ENCODE results near the gene GP1BB.
"Not testable (repeated sequence)": the region's sequence is repeated elsewhere in the genome, so short reads cannot be mapped to it uniquely, and the experiment has no call there.

The GP1BB gene

GRCh38 chr22:19693981-19694670 is 29.2 kb upstream of the GP1BB start:
- DNase-seq (ENCODE audit: low spot score) = no peak

- no peak for DNase-seq (ENCODE audit: low spot score)
Observed at GRCh38 chr22:19694696-19695095, 28.6 kb upstream of the GP1BB start.

GRCh38 chr22:19696504-19697276 is 26.6 kb upstream of the GP1BB start:
- DNase-seq (ENCODE audit: low spot score) = no peak

GRCh38 chr22:19697871-19698270 is 25.5 kb upstream of the GP1BB start:
- DNase-seq (ENCODE audit: low spot score) = not testable (repeated sequence)

GRCh38 chr22:19700790-19701419 is 22.4 kb upstream of the GP1BB start:
- no peak for DNase-seq (ENCODE audit: low spot score)

- DNase-seq (ENCODE audit: low spot score) = no peak
Observed at GRCh38 chr22:19701420-19702145, 21.8 kb upstream of the GP1BB start.

- DNase-seq (ENCODE audit: low spot score) = no peak
Observed at GRCh38 chr22:19703869-19704268, 19.5 kb upstream of the GP1BB start.

- no peak for DNase-seq (ENCODE audit: low spot score)
Observed at GRCh38 chr22:19704355-19705015, 18.9 kb upstream of the GP1BB start.

- DNase-seq (ENCODE audit: low spot score) = no peak
Observed at GRCh38 chr22:19705181-19705934, 18.0 kb upstream of the GP1BB start.

- no peak for DNase-seq (ENCODE audit: low spot score)
Observed at GRCh38 chr22:19706661-19707151, 16.6 kb upstream of the GP1BB start.

GRCh38 chr22:19707347-19708290 is 15.7 kb upstream of the GP1BB start:
- DNase-seq (ENCODE audit: low spot score) = no peak

GRCh38 chr22:19708321-19709011 is 14.9 kb upstream of the GP1BB start:
- no peak for DNase-seq (ENCODE audit: low spot score)

GRCh38 chr22:19709063-19709769 is 14.1 kb upstream of the GP1BB start:
- DNase-seq (ENCODE audit: low spot score) = no peak

GRCh38 chr22:19710020-19710768 is 13.1 kb upstream of the GP1BB start:
- no peak for DNase-seq (ENCODE audit: low spot score)

- peak; percentile 33 for DNase-seq (ENCODE audit: low spot score)
Observed at GRCh38 chr22:19710769-19711106, 12.6 kb upstream of the GP1BB start.

- DNase-seq (ENCODE audit: low spot score) = no peak
Observed at GRCh38 chr22:19713245-19713644, 10.1 kb upstream of the GP1BB start.

- DNase-seq (ENCODE audit: low spot score) = peak; percentile 23
Observed at GRCh38 chr22:19713650-19714311, 9.6 kb upstream of the GP1BB start.
